Measurements from ENCODE around the gene DNMT3B. TPM values are rescaled to one million over a fixed set of nuclear protein-coding genes. Genes with fewer than 3 reads are reported as not detected.

The DNMT3B gene
- total RNA-seq, 1 donor from 2014 or later: 4.7 TPM

GRCh38 chr20:32749914-32750637 is 12.1 kb upstream of the DNMT3B start:
- H3K9me3 Mint-ChIP-seq (ENCODE audit: low read depth): no peaks in the 10 kb centered on the region

GRCh38 chr20:32751293-32751692 is 10.9 kb upstream of the DNMT3B start:
- H3K4me3 Mint-ChIP-seq (ENCODE audit: unreplicated experiment): no peak overlapping the region
- H3K4me1 Mint-ChIP-seq (ENCODE audit: low read depth): peaks cover 30% of the 10 kb centered on the region
- no peaks in the 10 kb centered on the region for H3K9me3 Mint-ChIP-seq (ENCODE audit: low read depth)
- no peaks in the 10 kb centered on the region for H3K27me3 Mint-ChIP-seq (ENCODE audit: low read depth)
- TF ChIP-seq CTCF (IDR thresholded peaks at IDR 0.05): no peak
- no peaks in the 10 kb centered on the region for H3K36me3 Mint-ChIP-seq (ENCODE audit: low read depth)
- no peak for DNase-seq (ENCODE audit: low spot score)
- peak overlapping the region; percentile 1 for H3K27ac Mint-ChIP-seq (ENCODE audit: unreplicated experiment)

More at GRCh38 chr20:32749914-32750637, 12.1 kb upstream of the DNMT3B start:
- no peak for DNase-seq (ENCODE audit: low spot score)
- H3K27me3 Mint-ChIP-seq (ENCODE audit: low read depth): no peaks in the 10 kb centered on the region
- H3K36me3 Mint-ChIP-seq (ENCODE audit: low read depth): no peaks in the 10 kb centered on the region
- H3K27ac Mint-ChIP-seq (ENCODE audit: unreplicated experiment): peak overlapping the region; percentile 12
- peaks cover 38% of the 10 kb centered on the region for H3K4me1 Mint-ChIP-seq (ENCODE audit: low read depth)
- TF ChIP-seq CTCF (IDR thresholded peaks at IDR 0.05): no peak
- no peak overlapping the region for H3K4me3 Mint-ChIP-seq (ENCODE audit: unreplicated experiment)

- H3K36me3 Mint-ChIP-seq (ENCODE audit: low read depth): no peaks in the 10 kb centered on the region
- H3K9me3 Mint-ChIP-seq (ENCODE audit: low read depth): no peaks in the 10 kb centered on the region
- no peak for DNase-seq (ENCODE audit: low spot score)
- H3K4me3 Mint-ChIP-seq (ENCODE audit: unreplicated experiment): no peak overlapping the region
- peaks cover 24% of the 10 kb centered on the region for H3K4me1 Mint-ChIP-seq (ENCODE audit: low read depth)
- H3K27me3 Mint-ChIP-seq (ENCODE audit: low read depth): no peaks in the 10 kb centered on the region
- no peak overlapping the region for H3K27ac Mint-ChIP-seq (ENCODE audit: unreplicated experiment)
- TF ChIP-seq CTCF (IDR thresholded peaks at IDR 0.05): no peak
Measured at GRCh38 chr20:32751702-32752457, 10.3 kb upstream of the DNMT3B start.

GRCh38 chr20:32752458-32753250 is 9.5 kb upstream of the DNMT3B start:
- Mint-ChIP-seq H3K27me3 (ENCODE audit: low read depth) (no peaks in the 10 kb centered on the region), H3K9me3 (ENCODE audit: low read depth) (no peaks in the 10 kb centered on the region), H3K36me3 (ENCODE audit: low read depth) (no peaks in the 10 kb centered on the region), H3K4me1 (ENCODE audit: low read depth) (peaks cover 23% of the 10 kb centered on the region), H3K4me3 (ENCODE audit: unreplicated experiment) (no peak overlapping the region), H3K27ac (ENCODE audit: unreplicated experiment) (peak overlapping the region; percentile 49)
- DNase-seq (ENCODE audit: low spot score): no peak
- TF ChIP-seq CTCF (IDR thresholded peaks at IDR 0.05): no peak

- Mint-ChIP-seq H3K36me3 (ENCODE audit: low read depth) (no peaks in the 10 kb centered on the region), H3K27me3 (ENCODE audit: low read depth) (no peaks in the 10 kb centered on the region), H3K9me3 (ENCODE audit: low read depth) (no peaks in the 10 kb centered on the region), H3K27ac (ENCODE audit: unreplicated experiment) (no peak overlapping the region), H3K4me1 (ENCODE audit: low read depth) (peaks cover 23% of the 10 kb centered on the region), H3K4me3 (ENCODE audit: unreplicated experiment) (no peak overlapping the region)
- no peak for DNase-seq (ENCODE audit: low spot score)
- TF ChIP-seq CTCF (IDR thresholded peaks at IDR 0.05): no peak
Measured at GRCh38 chr20:32753731-32754130, 8.5 kb upstream of the DNMT3B start.

Measured in chondrocyte (in vitro differentiated cells).